ENCODE data around the gene CARS2.
"Not testable (repeated sequence)": the region's sequence is repeated elsewhere in the genome, so short reads cannot be mapped to it uniquely, and the experiment has no call there.

The CARS2 gene

GRCh38 chr13:110682746-110683145, 23.2 kb downstream of the CARS2 start:
- no peak for DNase-seq

GRCh38 chr13:110681868-110682550, 23.9 kb downstream of the CARS2 start:
- no peak for DNase-seq

- no peak for DNase-seq
Observed at GRCh38 chr13:110680852-110681251, 25.1 kb downstream of the CARS2 start.

GRCh38 chr13:110677731-110678545, 28.0 kb downstream of the CARS2 start:
- DNase-seq = no peak

GRCh38 chr13:110676595-110677587, 29.0 kb downstream of the CARS2 start:
- no peak for DNase-seq

- not testable (repeated sequence) for DNase-seq
Observed at GRCh38 chr13:110669814-110670213, 36.1 kb downstream of the CARS2 start.

- DNase-seq = no peak
Observed at GRCh38 chr13:110669036-110669435, 36.9 kb downstream of the CARS2 start.

GRCh38 chr13:110666255-110666533, 39.7 kb downstream of the CARS2 start:
- no peak for DNase-seq

- no peak for DNase-seq
Observed at GRCh38 chr13:110665491-110666254, 40.2 kb downstream of the CARS2 start.

GRCh38 chr13:110664673-110665072, 41.2 kb downstream of the CARS2 start:
- DNase-seq = no peak

GRCh38 chr13:110664041-110664440, 41.9 kb downstream of the CARS2 start:
- DNase-seq = no peak

- DNase-seq = no peak
Observed at GRCh38 chr13:110663491-110663890, 42.4 kb downstream of the CARS2 start.

GRCh38 chr13:110662777-110663443, 43.0 kb downstream of the CARS2 start:
- no peak for DNase-seq

- no peak for DNase-seq
Observed at GRCh38 chr13:110662091-110662490, 43.8 kb downstream of the CARS2 start.

- no peak for DNase-seq
Observed at GRCh38 chr13:110661256-110661655, 44.7 kb downstream of the CARS2 start.

GRCh38 chr13:110658218-110658911, 47.6 kb downstream of the CARS2 start:
- not testable (repeated sequence) for DNase-seq

GRCh38 chr13:110657196-110657595, 48.7 kb downstream of the CARS2 start:
- DNase-seq = no peak

GRCh38 chr13:110653851-110654250, 52.1 kb downstream of the CARS2 start:
- DNase-seq = no peak

- DNase-seq = no peak
Observed at GRCh38 chr13:110653271-110653670, 52.6 kb downstream of the CARS2 start.

- no peak for DNase-seq
Observed at GRCh38 chr13:110652764-110653163, 53.2 kb downstream of the CARS2 start.

- DNase-seq = no peak
Observed at GRCh38 chr13:110652231-110652730, 53.6 kb downstream of the CARS2 start.

Measured in fibroblast of skin of abdomen (primary cell).